Type B pancreatic cell (in vitro differentiated cells): ENCODE data around the gene SPTY2D1. TPM values are rescaled to one million over a fixed set of nuclear protein-coding genes. Genes with fewer than 3 reads are reported as not detected.

ENCODE experiments used
- DNase-seq: peaks from one replicate; pipeline ENCODE4 v3.0.0; 2021; ENCODE audit warnings: mixed read lengths; ENCODE audit not compliant: unreplicated experiment; ENCODE audit errors: extremely low spot score
- H3K27ac Mint-ChIP-seq: 2 replicates; pipeline ENCODE4 v1.8.0; 2021; ENCODE audit warnings: mild to moderate bottlenecking, mixed read lengths
- H3K27me3 Mint-ChIP-seq: 2 replicates; pipeline ENCODE4 v1.8.0; 2021; ENCODE audit warnings: mixed read lengths
- H3K36me3 Mint-ChIP-seq: 2 replicates; pipeline ENCODE4 v1.8.0; 2021; ENCODE audit warnings: mixed read lengths
- H3K4me1 Mint-ChIP-seq: one replicate; pipeline ENCODE4 v1.8.0; 2021; ENCODE audit warnings: mixed read lengths; ENCODE audit not compliant: unreplicated experiment
- H3K4me3 Mint-ChIP-seq: 2 replicates; pipeline ENCODE4 v1.8.0; 2021; ENCODE audit warnings: mild to moderate bottlenecking, mixed read lengths
- H3K9me3 Mint-ChIP-seq: 2 replicates; pipeline ENCODE4 v1.8.0; 2021; ENCODE audit warnings: mixed read lengths
- CTCF ChIP-seq: fragments of 200-600 bp; sonication (generic); conservative IDR thresholded peaks from 2 replicates; pipeline ENCODE4 v1.5.0; 2021; ENCODE audit warnings: antibody characterized with exemption, mild to moderate bottlenecking
- total RNA-seq: library from RNA; stranded (reverse); gene quantifications from 2 replicates; pipeline ENCODE4 v1.2.1, GENCODE V29; 2021; ENCODE audit warnings: low replicate concordance

Gene SPTY2D1
- total RNA-seq, 1 donor from 2014 or later: 20.8 TPM

- H3K36me3 Mint-ChIP-seq: peaks cover 13% of the 10 kb centered on the region
- H3K27me3 Mint-ChIP-seq: no peaks in the 10 kb centered on the region
- no peak overlapping the region for H3K4me3 Mint-ChIP-seq
- H3K4me1 Mint-ChIP-seq: no peaks in the 10 kb centered on the region
- no peak for DNase-seq
- H3K27ac Mint-ChIP-seq: no peak overlapping the region
- H3K9me3 Mint-ChIP-seq: no peaks in the 10 kb centered on the region
- no peak for TF ChIP-seq CTCF
Measured at GRCh38 chr11:18624161-18624560, 10.0 kb downstream of the SPTY2D1 start.

- DNase-seq: no peak
- Mint-ChIP-seq H3K27me3 (no peaks in the 10 kb centered on the region), H3K27ac (no peak overlapping the region), H3K36me3 (peaks cover 13% of the 10 kb centered on the region), H3K4me1 (no peaks in the 10 kb centered on the region), H3K4me3 (no peak overlapping the region), H3K9me3 (no peaks in the 10 kb centered on the region)
- TF ChIP-seq CTCF: no peak
Measured at GRCh38 chr11:18623707-18624106, 10.4 kb downstream of the SPTY2D1 start.

GRCh38 chr11:18618342-18619025 is 15.7 kb downstream of the SPTY2D1 start:
- H3K27me3 Mint-ChIP-seq: no peaks in the 10 kb centered on the region
- H3K4me1 Mint-ChIP-seq: no peaks in the 10 kb centered on the region
- H3K27ac Mint-ChIP-seq: no peak overlapping the region
- TF ChIP-seq CTCF: no peak
- no peak for DNase-seq
- peaks cover 12% of the 10 kb centered on the region for H3K36me3 Mint-ChIP-seq
- no peaks in the 10 kb centered on the region for H3K9me3 Mint-ChIP-seq
- H3K4me3 Mint-ChIP-seq: no peak overlapping the region

GRCh38 chr11:18617688-18618341 is 16.3 kb downstream of the SPTY2D1 start:
- no peak for TF ChIP-seq CTCF
- Mint-ChIP-seq H3K9me3 (no peaks in the 10 kb centered on the region), H3K36me3 (peaks cover 12% of the 10 kb centered on the region), H3K4me3 (no peak overlapping the region), H3K27ac (no peak overlapping the region), H3K27me3 (no peaks in the 10 kb centered on the region), H3K4me1 (no peaks in the 10 kb centered on the region)
- DNase-seq: no peak

GRCh38 chr11:18615628-18616392 is 18.3 kb downstream of the SPTY2D1 start:
- Mint-ChIP-seq H3K27me3 (no peaks in the 10 kb centered on the region), H3K4me1 (no peaks in the 10 kb centered on the region), H3K4me3 (no peak overlapping the region), H3K9me3 (no peaks in the 10 kb centered on the region), H3K27ac (no peak overlapping the region), H3K36me3 (peaks cover 12% of the 10 kb centered on the region)
- no peak for DNase-seq
- no peak for TF ChIP-seq CTCF
